Ishikawa (cell line): ENCODE measurements around the gene MEST.

ENCODE experiments used
- CEBPB ChIP-seq: IDR thresholded peaks from 2 replicates; pipeline ENCODE4 v1.6.1; 2012
- CREB1 ChIP-seq: IDR thresholded peaks from 2 replicates; pipeline ENCODE4 v1.6.1; 2012; ENCODE audit warnings: low read depth
- EGR1 ChIP-seq: IDR thresholded peaks from 2 replicates; pipeline ENCODE4 v1.6.1; 2012
- EP300 ChIP-seq: IDR thresholded peaks from 2 replicates; pipeline ENCODE4 v1.6.1; 2012; ENCODE audit warnings: borderline replicate concordance
- FOXM1 ChIP-seq: IDR thresholded peaks from 2 replicates; pipeline ENCODE4 v1.6.1; 2012; ENCODE audit warnings: low read depth, borderline replicate concordance
- NFIC ChIP-seq: IDR thresholded peaks from 2 replicates; pipeline ENCODE4 v1.6.1; 2012
- RAD21 ChIP-seq: IDR thresholded peaks from 2 replicates; pipeline ENCODE4 v1.6.1; 2012; ENCODE audit warnings: low read depth
- TAF1 ChIP-seq: IDR thresholded peaks from 2 replicates; pipeline ENCODE4 v1.6.1; 2012; ENCODE audit warnings: low read depth, mild to moderate bottlenecking
- TCF12 ChIP-seq: IDR thresholded peaks from 2 replicates; pipeline ENCODE4 v1.6.1; 2012; ENCODE audit warnings: low read depth
- TEAD4 ChIP-seq: IDR thresholded peaks from 2 replicates; pipeline ENCODE4 v1.6.1; 2012
- YY1 ChIP-seq: IDR thresholded peaks from 2 replicates; pipeline ENCODE4 v1.6.1; 2012; ENCODE audit warnings: low read depth
- ZBTB7A ChIP-seq: IDR thresholded peaks from 2 replicates; pipeline ENCODE4 v1.6.1; 2012; ENCODE audit warnings: low read depth
- TF ChIP-seq, protein P1 (sequence below): IDR thresholded peaks from 2 replicates; pipeline ENCODE4 v1.6.1; 2012
- TF ChIP-seq, protein P2 (sequence below): IDR thresholded peaks from 2 replicates; pipeline ENCODE4 v1.6.1; 2012
- TF ChIP-seq, protein P3 (sequence below): IDR thresholded peaks from 2 replicates; pipeline ENCODE4 v1.6.1; 2012; ENCODE audit warnings: low read depth, mild to moderate bottlenecking

Gene MEST

DNA sequence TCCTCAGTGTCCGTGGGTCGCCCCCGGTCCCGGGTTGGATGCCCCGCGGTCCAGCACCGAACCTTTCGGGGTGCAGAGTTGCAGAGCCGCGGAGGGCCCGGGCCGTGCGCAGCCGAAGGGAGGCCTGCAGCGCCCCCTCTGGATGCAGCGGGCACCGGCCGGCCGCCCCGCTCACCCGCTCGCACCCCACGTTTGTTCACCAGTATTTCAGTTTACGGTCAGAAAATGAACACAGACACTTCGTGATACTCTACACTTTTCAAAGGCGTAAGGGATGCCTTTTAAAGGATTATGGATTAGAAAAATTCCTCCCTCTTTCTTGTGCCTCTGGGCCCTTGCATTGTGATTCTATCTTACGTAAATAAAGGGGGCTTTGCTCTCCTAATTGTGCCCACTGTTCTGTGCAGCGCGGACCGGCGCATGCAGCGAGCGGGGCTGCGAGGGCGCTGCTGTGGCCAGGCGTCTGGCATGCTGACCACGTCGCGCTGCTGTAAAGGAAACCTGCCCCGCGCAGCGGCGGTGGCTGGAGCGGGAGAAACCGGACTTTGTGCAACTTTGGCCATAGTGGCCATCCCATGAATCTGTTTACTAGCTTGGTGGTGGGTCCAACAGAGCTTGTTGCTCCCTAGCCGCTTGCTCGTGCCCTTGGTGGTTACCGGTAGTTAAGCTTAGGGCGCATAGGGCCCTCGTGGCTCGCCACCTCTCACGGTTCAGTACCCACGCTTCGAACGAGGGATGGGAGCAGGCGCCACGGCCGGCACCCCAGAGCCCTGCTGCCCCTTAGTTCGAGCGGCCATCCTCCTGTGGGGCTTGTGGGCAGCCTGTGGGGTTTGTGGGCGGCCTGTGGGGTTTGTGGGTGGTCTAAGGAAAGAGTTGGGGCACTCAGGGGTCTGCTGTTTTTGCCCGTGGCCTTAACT is 739 bp upstream of the MEST start:
- TF ChIP-seq TCF12, result no peak
- no peak for TF ChIP-seq RAD21
- TF ChIP-seq, protein P1, sequence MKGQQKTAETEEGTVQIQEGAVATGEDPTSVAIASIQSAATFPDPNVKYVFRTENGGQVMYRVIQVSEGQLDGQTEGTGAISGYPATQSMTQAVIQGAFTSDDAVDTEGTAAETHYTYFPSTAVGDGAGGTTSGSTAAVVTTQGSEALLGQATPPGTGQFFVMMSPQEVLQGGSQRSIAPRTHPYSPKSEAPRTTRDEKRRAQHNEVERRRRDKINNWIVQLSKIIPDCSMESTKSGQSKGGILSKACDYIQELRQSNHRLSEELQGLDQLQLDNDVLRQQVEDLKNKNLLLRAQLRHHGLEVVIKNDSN, result no peak
- TF ChIP-seq CREB1, result no peak
- TF ChIP-seq, protein P2, sequence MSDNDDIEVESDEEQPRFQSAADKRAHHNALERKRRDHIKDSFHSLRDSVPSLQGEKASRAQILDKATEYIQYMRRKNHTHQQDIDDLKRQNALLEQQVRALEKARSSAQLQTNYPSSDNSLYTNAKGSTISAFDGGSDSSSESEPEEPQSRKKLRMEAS, result no peak
- TF ChIP-seq, protein P3, sequence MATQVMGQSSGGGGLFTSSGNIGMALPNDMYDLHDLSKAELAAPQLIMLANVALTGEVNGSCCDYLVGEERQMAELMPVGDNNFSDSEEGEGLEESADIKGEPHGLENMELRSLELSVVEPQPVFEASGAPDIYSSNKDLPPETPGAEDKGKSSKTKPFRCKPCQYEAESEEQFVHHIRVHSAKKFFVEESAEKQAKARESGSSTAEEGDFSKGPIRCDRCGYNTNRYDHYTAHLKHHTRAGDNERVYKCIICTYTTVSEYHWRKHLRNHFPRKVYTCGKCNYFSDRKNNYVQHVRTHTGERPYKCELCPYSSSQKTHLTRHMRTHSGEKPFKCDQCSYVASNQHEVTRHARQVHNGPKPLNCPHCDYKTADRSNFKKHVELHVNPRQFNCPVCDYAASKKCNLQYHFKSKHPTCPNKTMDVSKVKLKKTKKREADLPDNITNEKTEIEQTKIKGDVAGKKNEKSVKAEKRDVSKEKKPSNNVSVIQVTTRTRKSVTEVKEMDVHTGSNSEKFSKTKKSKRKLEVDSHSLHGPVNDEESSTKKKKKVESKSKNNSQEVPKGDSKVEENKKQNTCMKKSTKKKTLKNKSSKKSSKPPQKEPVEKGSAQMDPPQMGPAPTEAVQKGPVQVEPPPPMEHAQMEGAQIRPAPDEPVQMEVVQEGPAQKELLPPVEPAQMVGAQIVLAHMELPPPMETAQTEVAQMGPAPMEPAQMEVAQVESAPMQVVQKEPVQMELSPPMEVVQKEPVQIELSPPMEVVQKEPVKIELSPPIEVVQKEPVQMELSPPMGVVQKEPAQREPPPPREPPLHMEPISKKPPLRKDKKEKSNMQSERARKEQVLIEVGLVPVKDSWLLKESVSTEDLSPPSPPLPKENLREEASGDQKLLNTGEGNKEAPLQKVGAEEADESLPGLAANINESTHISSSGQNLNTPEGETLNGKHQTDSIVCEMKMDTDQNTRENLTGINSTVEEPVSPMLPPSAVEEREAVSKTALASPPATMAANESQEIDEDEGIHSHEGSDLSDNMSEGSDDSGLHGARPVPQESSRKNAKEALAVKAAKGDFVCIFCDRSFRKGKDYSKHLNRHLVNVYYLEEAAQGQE, result no peak
- no peak for TF ChIP-seq TEAD4
- TF ChIP-seq EP300, result no peak
- TF ChIP-seq FOXM1, result no peak
- no peak for TF ChIP-seq EGR1
- no peak for TF ChIP-seq YY1
- TF ChIP-seq TAF1, result no peak
- TF ChIP-seq ZBTB7A, result no peak
- TF ChIP-seq NFIC, result no peak
- no peak for TF ChIP-seq CEBPB

DNA sequence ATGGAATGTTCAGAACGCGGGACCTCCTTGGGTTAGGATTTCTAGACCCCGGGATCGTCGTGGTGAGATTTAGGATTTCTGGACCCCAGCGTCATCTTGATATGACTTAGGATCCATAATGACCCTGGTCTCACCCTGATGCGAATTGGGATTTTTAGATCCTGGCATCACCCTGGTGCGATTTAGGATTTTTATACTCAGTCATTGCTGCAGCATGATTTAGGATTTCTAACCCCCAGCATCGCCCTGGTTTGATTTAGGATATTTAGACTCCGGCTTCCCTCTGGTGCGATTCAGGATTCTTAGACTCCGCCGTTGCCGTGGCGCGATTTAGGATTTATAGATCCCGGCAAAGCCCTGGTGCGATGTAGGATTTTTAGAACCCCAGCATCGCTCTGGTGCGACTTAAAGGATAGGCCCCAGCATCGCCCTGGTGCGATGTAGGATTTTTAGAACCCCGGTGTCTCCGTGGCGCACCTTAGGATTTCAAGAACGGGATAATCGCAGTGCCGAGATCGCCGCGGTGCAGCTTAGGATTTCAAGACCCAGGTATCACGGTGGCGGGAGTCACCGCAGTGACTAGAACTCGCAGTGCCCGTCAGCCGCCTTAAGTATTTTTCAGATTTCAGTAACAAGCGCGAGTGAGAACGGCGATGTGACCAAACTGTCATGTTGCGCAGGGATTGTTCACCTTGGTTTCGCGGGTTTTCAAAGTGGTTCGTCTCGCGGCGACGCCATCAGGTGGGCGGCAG is 814 bp downstream of the MEST start:
- TF ChIP-seq TEAD4 (no peak), EGR1 (no peak), TCF12 (no peak), ZBTB7A (no peak), CREB1 (no peak), NFIC (no peak), FOXM1 (no peak), RAD21 (no peak)
- TF ChIP-seq, protein P1, result no peak
- TF ChIP-seq, protein P2, result no peak
- TF ChIP-seq, protein P3, result no peak

DNA sequence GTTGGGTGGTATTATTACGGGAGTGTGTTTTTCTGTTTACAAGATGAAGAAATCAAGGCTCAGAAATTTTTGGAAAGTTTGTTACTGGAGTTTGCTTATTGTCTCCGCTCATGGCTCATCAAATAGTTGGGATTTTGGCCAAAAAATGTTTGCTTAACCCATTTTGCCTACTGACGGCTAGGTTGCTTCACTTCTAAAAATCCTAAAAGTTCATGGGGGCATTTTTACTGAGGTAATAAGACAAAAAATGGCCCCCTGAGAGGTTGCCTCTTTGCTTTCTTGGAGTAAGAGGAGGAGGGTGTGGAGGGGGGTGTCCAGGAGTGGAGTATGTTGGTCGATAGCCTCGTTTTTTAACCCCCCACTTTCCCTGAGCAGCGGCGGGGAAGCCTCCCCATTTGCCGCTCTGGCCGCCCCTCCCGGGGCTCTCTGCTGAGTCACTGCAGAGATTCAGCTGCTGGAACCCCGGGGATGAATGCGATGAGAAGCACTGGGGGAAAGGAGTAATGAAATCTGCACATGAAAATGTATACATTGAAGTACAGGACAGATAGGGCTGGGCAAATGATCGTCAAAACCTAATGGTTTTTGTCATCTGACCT is 1.5 kb downstream of the MEST start:
- TF ChIP-seq FOXM1, result no peak
- TF ChIP-seq EP300, result no peak
- TF ChIP-seq, protein P1, result no peak
- TF ChIP-seq EGR1, result no peak

DNA sequence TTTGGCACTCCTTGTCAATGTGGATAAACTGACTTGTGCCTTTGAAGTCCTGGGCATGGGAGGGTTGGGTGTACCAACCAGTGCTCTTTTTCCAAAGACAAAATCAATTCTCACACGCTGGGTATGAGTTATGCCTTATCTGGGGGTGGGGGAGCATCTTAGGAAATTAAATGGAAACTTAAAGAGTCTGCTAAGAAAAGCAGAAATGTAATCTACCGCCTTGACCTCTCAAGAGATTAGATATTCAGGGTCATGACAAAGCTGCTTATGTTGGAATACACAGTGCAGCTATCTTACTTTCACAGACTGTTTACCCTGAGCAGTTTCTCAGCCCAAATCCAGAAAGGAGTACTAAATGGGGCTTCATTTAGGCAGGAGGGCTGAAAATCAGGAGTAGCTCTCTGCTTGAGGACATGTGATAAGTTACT is 2.6 kb downstream of the MEST start:
- TF ChIP-seq TEAD4 (no peak), TCF12 (no peak), TAF1 (no peak), FOXM1 (no peak), NFIC (no peak), YY1 (no peak), EP300 (no peak), CREB1 (no peak), ZBTB7A (no peak), EGR1 (no peak), CEBPB (no peak), RAD21 (no peak)
- TF ChIP-seq, protein P2, result no peak
- TF ChIP-seq, protein P1, result no peak
- TF ChIP-seq, protein P3, result no peak
